GM12892 (cell line): ENCODE measurements around the gene SARM1.

Experiments
- POLR2AphosphoS5 ChIP-seq: IDR thresholded peaks from 2 replicates; pipeline ENCODE4 v1.6.1; 2011; ENCODE audit warnings: low read depth, low read length, control low read depth
- TAF1 ChIP-seq: IDR thresholded peaks from 2 replicates; pipeline ENCODE4 v1.6.1; 2011; ENCODE audit warnings: low read depth, mild to moderate bottlenecking, control low read depth, low read length, borderline replicate concordance

DNA sequence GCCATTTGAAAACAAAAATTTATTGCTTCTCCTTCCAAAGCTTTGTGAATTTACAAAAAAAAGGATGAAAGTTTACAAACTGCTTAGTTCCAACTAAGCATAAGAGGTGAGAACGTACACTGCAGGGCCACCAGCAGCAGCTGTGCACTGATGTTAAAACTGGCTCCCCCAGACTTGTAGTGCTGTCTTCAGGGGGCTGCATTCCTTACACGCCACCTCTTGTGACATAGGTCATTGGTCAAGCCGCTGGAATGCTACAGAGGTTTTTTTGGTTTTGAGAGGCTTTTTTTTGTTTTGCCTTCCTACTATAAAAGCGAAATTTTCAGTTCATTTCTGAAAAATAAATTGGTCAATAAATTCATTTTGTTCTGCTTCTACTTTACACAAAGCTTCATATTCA, 43.2 kb upstream of the SARM1 start:
- TF ChIP-seq TAF1 (no peak), POLR2AphosphoS5 (no peak)
